ENCODE measurements around the gene UBE2Z. TPM values are rescaled to one million over a fixed set of nuclear protein-coding genes. Genes with fewer than 3 reads are reported as not detected.

UBE2Z gene
- total RNA-seq (2021) = 65.1 to 69.7 TPM (median 68.4 TPM) in 3 replicates
- percentile 93 among the genes with signal in this experiment for Bru-seq, nascent RNA
- long read RNA-seq, experiment 1, full-length matches to known transcripts = 213 of 252 reads
- long read RNA-seq, experiment 1, partial matches to known transcripts = 27 of 252 reads
- long read RNA-seq, experiment 1, other reads (novel, unspliced or antisense) = 12 of 252 reads
- long read RNA-seq, experiment 2, full-length matches to known transcripts = 54 of 96 reads
- long read RNA-seq, experiment 2, partial matches to known transcripts = 38 of 96 reads
- long read RNA-seq, experiment 2, other reads (novel, unspliced or antisense) = 4 of 96 reads
- long read RNA-seq, experiment 3, partial matches to known transcripts = 2 of 2 reads
- long read RNA-seq, experiment 3, other reads (novel, unspliced or antisense) = 0 of 2 reads

- Mint-ChIP-seq H3K4me3 (peak within 1 kb of the TSS; percentile 100), H3K36me3 (peaks cover 31% of the 10 kb centered on the region), H3K27ac (peak within 1 kb of the TSS; percentile 99), H3K27me3 (ENCODE audit: low read depth) (no peaks in the 10 kb centered on the region), H3K4me1 (peaks cover 31% of the 10 kb centered on the region), H3K9me3 (no peaks in the 10 kb centered on the region)
- ChIA-PET POLR2A (interaction anchor here (0.6 to 3.2 kb wide), 14 partner anchors 13 to 185 kb away, joined by 3 to 23 read pairs (median 5); partner anchors contain the start of genes ATP5MC1, PRAC2 and SNF8), CTCF (interaction anchor here (0.6 to 1.8 kb wide), 11 partner anchors 15 to 526 kb away, joined by 3 to 10 read pairs (median 4); partner anchors contain the start of gene ATP5MC1)
- DNase-seq (ENCODE audit: low spot score) (peak; percentile 93), ATAC-seq (peak; percentile 90)
- peak; percentile 64; the same call in 1 of the 2 replicates for TF ChIP-seq GABPB1 (CRISPR knock-in tag; IDR thresholded peaks at IDR 0.05)
- peak; percentile 89 for TF ChIP-seq ETV6 (CRISPR knock-in tag; IDR thresholded peaks at IDR 0.05)
- TF ChIP-seq, protein P1, sequence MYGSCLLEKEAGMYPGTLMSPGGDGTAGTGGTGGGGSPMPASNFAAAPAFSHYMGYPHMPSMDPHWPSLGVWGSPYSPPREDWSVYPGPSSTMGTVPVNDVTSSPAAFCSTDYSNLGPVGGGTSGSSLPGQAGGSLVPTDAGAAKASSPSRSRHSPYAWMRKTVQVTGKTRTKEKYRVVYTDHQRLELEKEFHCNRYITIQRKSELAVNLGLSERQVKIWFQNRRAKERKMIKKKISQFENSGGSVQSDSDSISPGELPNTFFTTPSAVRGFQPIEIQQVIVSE (CRISPR knock-in tag; IDR thresholded peaks at IDR 0.05; ENCODE audit: borderline replicate concordance) = no peak
- no peak for TF ChIP-seq ZNF232 (CRISPR knock-in tag; IDR thresholded peaks at IDR 0.05)
- no peak for TF ChIP-seq PRRX2 (CRISPR knock-in tag; IDR thresholded peaks at IDR 0.05)
- TF ChIP-seq ATF6 (CRISPR knock-in tag; IDR thresholded peaks at IDR 0.05) = no peak
- no peak for TF ChIP-seq STAT6 (CRISPR knock-in tag; conservative IDR thresholded peaks at IDR 0.05; ENCODE audit: low read depth)
- TF ChIP-seq, protein P2, sequence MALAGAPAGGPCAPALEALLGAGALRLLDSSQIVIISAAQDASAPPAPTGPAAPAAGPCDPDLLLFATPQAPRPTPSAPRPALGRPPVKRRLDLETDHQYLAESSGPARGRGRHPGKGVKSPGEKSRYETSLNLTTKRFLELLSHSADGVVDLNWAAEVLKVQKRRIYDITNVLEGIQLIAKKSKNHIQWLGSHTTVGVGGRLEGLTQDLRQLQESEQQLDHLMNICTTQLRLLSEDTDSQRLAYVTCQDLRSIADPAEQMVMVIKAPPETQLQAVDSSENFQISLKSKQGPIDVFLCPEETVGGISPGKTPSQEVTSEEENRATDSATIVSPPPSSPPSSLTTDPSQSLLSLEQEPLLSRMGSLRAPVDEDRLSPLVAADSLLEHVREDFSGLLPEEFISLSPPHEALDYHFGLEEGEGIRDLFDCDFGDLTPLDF (CRISPR knock-in tag; IDR thresholded peaks at IDR 0.05) = no peak
- TF ChIP-seq, protein P3, sequence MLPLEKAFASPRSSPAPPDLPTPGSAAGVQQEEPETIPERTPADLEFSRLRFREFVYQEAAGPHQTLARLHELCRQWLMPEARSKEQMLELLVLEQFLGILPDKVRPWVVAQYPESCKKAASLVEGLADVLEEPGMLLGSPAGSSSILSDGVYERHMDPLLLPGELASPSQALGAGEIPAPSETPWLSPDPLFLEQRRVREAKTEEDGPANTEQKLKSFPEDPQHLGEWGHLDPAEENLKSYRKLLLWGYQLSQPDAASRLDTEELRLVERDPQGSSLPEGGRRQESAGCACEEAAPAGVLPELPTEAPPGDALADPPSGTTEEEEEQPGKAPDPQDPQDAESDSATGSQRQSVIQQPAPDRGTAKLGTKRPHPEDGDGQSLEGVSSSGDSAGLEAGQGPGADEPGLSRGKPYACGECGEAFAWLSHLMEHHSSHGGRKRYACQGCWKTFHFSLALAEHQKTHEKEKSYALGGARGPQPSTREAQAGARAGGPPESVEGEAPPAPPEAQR (CRISPR knock-in tag; IDR thresholded peaks at IDR 0.05) = no peak
- TF ChIP-seq, protein P4, sequence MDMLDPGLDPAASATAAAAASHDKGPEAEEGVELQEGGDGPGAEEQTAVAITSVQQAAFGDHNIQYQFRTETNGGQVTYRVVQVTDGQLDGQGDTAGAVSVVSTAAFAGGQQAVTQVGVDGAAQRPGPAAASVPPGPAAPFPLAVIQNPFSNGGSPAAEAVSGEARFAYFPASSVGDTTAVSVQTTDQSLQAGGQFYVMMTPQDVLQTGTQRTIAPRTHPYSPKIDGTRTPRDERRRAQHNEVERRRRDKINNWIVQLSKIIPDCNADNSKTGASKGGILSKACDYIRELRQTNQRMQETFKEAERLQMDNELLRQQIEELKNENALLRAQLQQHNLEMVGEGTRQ (CRISPR knock-in tag; IDR thresholded peaks at IDR 0.05) = peak; percentile 61; the same call in 1 of the 2 replicates
- no peak for TF ChIP-seq ZNF532 (CRISPR knock-in tag; IDR thresholded peaks at IDR 0.05; ENCODE audit: borderline replicate concordance)
- TF ChIP-seq MXD4 (CRISPR knock-in tag; IDR thresholded peaks at IDR 0.05; ENCODE audit: borderline replicate concordance) = no peak
- TF ChIP-seq CREB1 (CRISPR knock-in tag; IDR thresholded peaks at IDR 0.05) = no peak
- no peak for TF ChIP-seq ZNF219 (CRISPR knock-in tag; IDR thresholded peaks at IDR 0.05; ENCODE audit: borderline replicate concordance)
- TF ChIP-seq ZNF121 (CRISPR knock-in tag; IDR thresholded peaks at IDR 0.05) = no peak
- TF ChIP-seq MYBL2 (CRISPR knock-in tag; IDR thresholded peaks at IDR 0.05) = 0 out of 2 replicates have a peak, but pooled peaks have one; percentile 54
- no peak for TF ChIP-seq ERG (CRISPR knock-in tag; IDR thresholded peaks at IDR 0.05)
Observed at GRCh38 chr17:48908047-48908843, at the start of gene UBE2Z. TSS of gene UBE2Z (plus strand) at chr17:48908407. CDS start at chr17:48908504, 97 bp downstream.

Data from WTC11 (cell line).